GM23338 (cell line): Measurements from ENCODE around the gene SRRM2. TPM values are rescaled to one million over a fixed set of nuclear protein-coding genes. Genes with fewer than 3 reads are reported as not detected.

Experiments
- ATAC-seq: fragments of 200-7000 bp; cut with Tn5 transposase; 3 replicates; pipeline ENCODE4 v1.9.1; 2020
- DNase-seq: peaks from one replicate; pipeline ENCODE4 v3.0.0-alpha.2; 2015; ENCODE audit warnings: low spot score
- H2AFZ ChIP-seq: fragments of 200-600 bp; sonication (generic); 2 replicates; pipeline ENCODE4 v1.8.0; 2016; ENCODE audit warnings: antibody characterized with exemption, mild to moderate bottlenecking, moderate library complexity
- H3F3A ChIP-seq: fragments of 200-600 bp; sonication (generic); replicated peaks from 2 replicates; pipeline ENCODE4 v1.8.0; 2017; ENCODE audit warnings: antibody characterized with exemption, mixed run types, low read depth
- H3K27ac ChIP-seq: fragments of 200-600 bp; sonication (generic); 2 replicates; pipeline ENCODE4 v1.6.1; 2016; ENCODE audit warnings: low read depth
- H3K27me3 ChIP-seq: fragments of 200-600 bp; sonication (generic); 2 replicates; pipeline ENCODE4 v1.8.0; 2016; ENCODE audit warnings: mild to moderate bottlenecking, mixed run types, moderate library complexity; ENCODE audit not compliant: insufficient read depth
- H3K36me3 ChIP-seq: fragments of 200-600 bp; sonication (generic); 2 replicates; pipeline ENCODE4 v1.8.0; 2016; ENCODE audit warnings: mild to moderate bottlenecking; ENCODE audit not compliant: insufficient read depth
- H3K4me1 ChIP-seq: fragments of 200-600 bp; sonication (generic); 2 replicates; pipeline ENCODE4 v1.8.0; 2016; ENCODE audit warnings: mild to moderate bottlenecking, moderate library complexity; ENCODE audit not compliant: insufficient read depth
- H3K4me2 ChIP-seq: fragments of 200-600 bp; sonication (generic); 2 replicates; pipeline ENCODE4 v1.7.1; 2017; ENCODE audit warnings: mixed run types
- H3K4me3 ChIP-seq: fragments of 200-600 bp; sonication (generic); 2 replicates; pipeline ENCODE4 v1.6.1; 2016; ENCODE audit warnings: mixed run types
- H3K79me2 ChIP-seq: fragments of 200-600 bp; sonication (generic); replicated peaks from 2 replicates; pipeline ENCODE4 v1.8.0; 2017; ENCODE audit warnings: mild to moderate bottlenecking; ENCODE audit not compliant: insufficient read depth
- H3K9me2 ChIP-seq: fragments of 200-600 bp; sonication (generic); 2 replicates; pipeline ENCODE4 v1.8.0; 2017; ENCODE audit not compliant: insufficient read depth
- H4K20me1 ChIP-seq: fragments of 200-600 bp; sonication (generic); replicated peaks from 2 replicates; pipeline ENCODE4 v1.8.0; 2017; ENCODE audit warnings: mild to moderate bottlenecking; ENCODE audit not compliant: insufficient read depth
- H3K27ac Mint-ChIP-seq: 2 replicates; pipeline ENCODE4 v1.8.0; 2020; ENCODE audit warnings: inconsistent platforms, mild to moderate bottlenecking, moderate library complexity, mixed read lengths
- H3K27me3 Mint-ChIP-seq: 3 replicates; pipeline ENCODE4 v1.8.0; 2022; ENCODE audit warnings: low read depth, mild to moderate bottlenecking, moderate library complexity, mixed read lengths, inconsistent platforms; ENCODE audit not compliant: insufficient read depth, poor library complexity
- H3K36me3 Mint-ChIP-seq: 3 replicates; pipeline ENCODE4 v1.8.0; 2021; ENCODE audit warnings: low read depth, mild to moderate bottlenecking, inconsistent platforms, moderate library complexity, mixed read lengths
- H3K4me1 Mint-ChIP-seq: 3 replicates; pipeline ENCODE4 v1.8.0; 2020; ENCODE audit warnings: mild to moderate bottlenecking, inconsistent platforms, mixed read lengths
- H3K4me3 Mint-ChIP-seq: 3 replicates; pipeline ENCODE4 v1.8.0; 2021; ENCODE audit warnings: moderate library complexity, mild to moderate bottlenecking, inconsistent platforms, mixed read lengths
- H3K9me3 Mint-ChIP-seq: 3 replicates; pipeline ENCODE4 v1.8.0; 2020; ENCODE audit warnings: moderate library complexity, mild to moderate bottlenecking, inconsistent platforms, mixed read lengths
- EZH2 ChIP-seq: fragments of 200-600 bp; sonication (generic); IDR thresholded peaks from one replicate; pipeline ENCODE4 v1.8.0; 2017; ENCODE audit warnings: antibody characterized with exemption, mild to moderate bottlenecking, low read depth; ENCODE audit not compliant: unreplicated experiment
- EZH2phosphoT487 ChIP-seq: fragments of 200-600 bp; sonication (generic); IDR thresholded peaks from one replicate; pipeline ENCODE4 v1.8.1; 2018; ENCODE audit warnings: antibody characterized with exemption; ENCODE audit not compliant: unreplicated experiment
- JUNB ChIP-seq: IDR thresholded peaks from one replicate; pipeline ENCODE4 v1.6.1; 2016; ENCODE audit warnings: antibody characterized with exemption; ENCODE audit not compliant: unreplicated experiment
- NANOG ChIP-seq: IDR thresholded peaks from 2 replicates; pipeline ENCODE4 v1.6.1; 2016; ENCODE audit warnings: antibody characterized with exemption, borderline replicate concordance
- POLR2AphosphoS5 ChIP-seq: IDR thresholded peaks from 2 replicates; pipeline ENCODE4 v1.6.1; 2016; ENCODE audit warnings: antibody characterized with exemption, low read depth
- STAT1 ChIP-seq: IDR thresholded peaks from one replicate; pipeline ENCODE4 v1.6.1; 2016; ENCODE audit warnings: antibody characterized with exemption; ENCODE audit not compliant: unreplicated experiment
- ZNF114 ChIP-seq: fragments of 250-450 bp; sonication (Bioruptor Pico); IDR thresholded peaks from 2 replicates; pipeline ENCODE4 v1.5.0; 2020; ENCODE audit warnings: mild to moderate bottlenecking, moderate library complexity
- polyA plus RNA-seq: library from polyadenylated mRNA; unstranded; fragments of >200 nt; fragmentation: Nextera tagmentation; extraction: Ambion mirVana; gene quantifications from 2 replicates; pipeline ENCODE4 v1.2.1, GENCODE V29; 2016
- total RNA-seq: library from RNA; depleted of rRNA; stranded (reverse); fragments of >200 nt; shearing (Covaris generic); gene quantifications from 2 replicates; pipeline ENCODE4 v1.2.3, GENCODE V29; 2014
- TF ChIP-seq, protein P1 (sequence below), 2 experiments: fragments of 200-600 bp in 1 of 2; sonication (generic) in 1 of 2; conservative IDR thresholded peaks; 2 replicates each; pipeline versions ENCODE4 v1.5.1 to v1.6.1; 2016 to 2017; ENCODE audit warnings: antibody characterized with exemption in 2 of 2, low read depth in 2 of 2, mild to moderate bottlenecking in 2 of 2, moderate library complexity in 1 of 2
- TF ChIP-seq, protein P2 (sequence below): IDR thresholded peaks from one replicate; pipeline ENCODE4 v1.6.1; 2018; ENCODE audit warnings: antibody characterized with exemption; ENCODE audit not compliant: unreplicated experiment
- TF ChIP-seq, protein P3 (sequence below): IDR thresholded peaks from 2 replicates; pipeline ENCODE4 v1.6.1; 2016; ENCODE audit warnings: antibody characterized with exemption

The SRRM2 gene
- total and polyA plus RNA-seq, 2 experiments from 2014 or later: 308 to 893 TPM

DNA sequence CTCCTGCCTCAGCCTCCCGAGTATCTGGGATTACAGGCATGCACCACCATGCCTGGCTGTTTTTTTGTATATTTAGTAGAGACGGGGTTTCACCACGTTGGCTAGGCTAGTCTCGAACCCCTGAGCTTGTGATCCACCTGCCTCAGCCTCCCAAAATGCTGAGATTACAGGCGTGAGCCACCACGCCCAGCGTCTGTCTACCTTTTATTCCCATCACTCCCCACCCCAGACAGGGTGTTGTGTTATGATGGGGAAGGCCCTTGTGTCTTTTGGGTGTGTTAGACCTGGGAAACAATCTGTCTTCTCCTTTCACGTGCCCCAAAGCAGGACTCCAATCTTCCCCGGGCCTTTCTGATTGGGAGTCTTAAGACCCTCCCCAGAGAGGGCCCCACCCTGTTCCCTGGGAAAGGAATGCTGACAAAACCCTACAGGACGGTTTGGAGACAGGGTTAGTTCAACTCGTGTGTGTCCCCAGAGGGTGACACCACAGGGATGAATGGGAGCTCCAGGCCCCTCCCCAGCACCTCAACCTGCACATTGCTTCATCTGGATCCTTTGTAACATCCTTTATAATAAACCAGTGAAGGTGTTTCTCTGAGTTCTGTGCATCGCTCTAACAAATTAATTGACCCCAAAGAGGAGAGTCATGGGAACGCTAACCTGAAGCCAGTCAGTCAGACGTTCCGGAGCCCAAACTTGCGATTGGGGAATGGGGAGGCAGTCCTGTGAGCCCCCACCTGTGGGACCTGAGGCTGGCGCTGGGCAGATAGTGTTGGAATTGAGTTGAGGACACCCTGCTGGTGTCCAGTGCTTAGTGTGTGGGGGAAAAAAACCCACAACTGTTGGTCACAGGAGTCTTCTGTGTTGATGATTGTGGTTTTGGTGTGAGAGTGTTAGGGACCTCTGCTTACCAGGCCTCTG is 27.8 kb downstream of the SRRM2 start:
- H3K36me3 ChIP-seq: 0 out of 2 replicates have a peak, but pooled peaks cover 2% of the 10 kb centered on the region
- H3K27ac ChIP-seq: no peak overlapping the region
- peaks cover 14% of the 10 kb centered on the region for H3K4me1 ChIP-seq
- H3K4me2 ChIP-seq: no peak overlapping the region
- H3K27me3 ChIP-seq: peaks cover 15% of the 10 kb centered on the region
- peaks cover 17% of the 10 kb centered on the region for H3K79me2 ChIP-seq
- 0 out of 2 replicates have a peak, but pooled peaks cover 11% of the 10 kb centered on the region for H3F3A ChIP-seq
- H3K4me3 ChIP-seq: no peak overlapping the region
- no peak overlapping the region for H2AFZ ChIP-seq
- peaks cover 32% of the 10 kb centered on the region for H3K27me3 Mint-ChIP-seq
- H3K9me3 Mint-ChIP-seq: no peaks in the 10 kb centered on the region; the same call in none of the 3 replicates
- peak overlapping the region; percentile 46; the same call in 2 of the 3 replicates for H3K4me3 Mint-ChIP-seq
- TF ChIP-seq JUNB (no peak), POLR2AphosphoS5 (no peak), EZH2 (no peak), EZH2phosphoT487 (no peak), NANOG (no peak), ZNF114 (CRISPR knock-in tag) (no peak), STAT1 (no peak)
- TF ChIP-seq, protein P1, sequence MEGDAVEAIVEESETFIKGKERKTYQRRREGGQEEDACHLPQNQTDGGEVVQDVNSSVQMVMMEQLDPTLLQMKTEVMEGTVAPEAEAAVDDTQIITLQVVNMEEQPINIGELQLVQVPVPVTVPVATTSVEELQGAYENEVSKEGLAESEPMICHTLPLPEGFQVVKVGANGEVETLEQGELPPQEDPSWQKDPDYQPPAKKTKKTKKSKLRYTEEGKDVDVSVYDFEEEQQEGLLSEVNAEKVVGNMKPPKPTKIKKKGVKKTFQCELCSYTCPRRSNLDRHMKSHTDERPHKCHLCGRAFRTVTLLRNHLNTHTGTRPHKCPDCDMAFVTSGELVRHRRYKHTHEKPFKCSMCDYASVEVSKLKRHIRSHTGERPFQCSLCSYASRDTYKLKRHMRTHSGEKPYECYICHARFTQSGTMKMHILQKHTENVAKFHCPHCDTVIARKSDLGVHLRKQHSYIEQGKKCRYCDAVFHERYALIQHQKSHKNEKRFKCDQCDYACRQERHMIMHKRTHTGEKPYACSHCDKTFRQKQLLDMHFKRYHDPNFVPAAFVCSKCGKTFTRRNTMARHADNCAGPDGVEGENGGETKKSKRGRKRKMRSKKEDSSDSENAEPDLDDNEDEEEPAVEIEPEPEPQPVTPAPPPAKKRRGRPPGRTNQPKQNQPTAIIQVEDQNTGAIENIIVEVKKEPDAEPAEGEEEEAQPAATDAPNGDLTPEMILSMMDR (conservative IDR thresholded peaks at IDR 0.05; ENCODE audit: low read depth in 2 of 2): no peak
- TF ChIP-seq, protein P2, sequence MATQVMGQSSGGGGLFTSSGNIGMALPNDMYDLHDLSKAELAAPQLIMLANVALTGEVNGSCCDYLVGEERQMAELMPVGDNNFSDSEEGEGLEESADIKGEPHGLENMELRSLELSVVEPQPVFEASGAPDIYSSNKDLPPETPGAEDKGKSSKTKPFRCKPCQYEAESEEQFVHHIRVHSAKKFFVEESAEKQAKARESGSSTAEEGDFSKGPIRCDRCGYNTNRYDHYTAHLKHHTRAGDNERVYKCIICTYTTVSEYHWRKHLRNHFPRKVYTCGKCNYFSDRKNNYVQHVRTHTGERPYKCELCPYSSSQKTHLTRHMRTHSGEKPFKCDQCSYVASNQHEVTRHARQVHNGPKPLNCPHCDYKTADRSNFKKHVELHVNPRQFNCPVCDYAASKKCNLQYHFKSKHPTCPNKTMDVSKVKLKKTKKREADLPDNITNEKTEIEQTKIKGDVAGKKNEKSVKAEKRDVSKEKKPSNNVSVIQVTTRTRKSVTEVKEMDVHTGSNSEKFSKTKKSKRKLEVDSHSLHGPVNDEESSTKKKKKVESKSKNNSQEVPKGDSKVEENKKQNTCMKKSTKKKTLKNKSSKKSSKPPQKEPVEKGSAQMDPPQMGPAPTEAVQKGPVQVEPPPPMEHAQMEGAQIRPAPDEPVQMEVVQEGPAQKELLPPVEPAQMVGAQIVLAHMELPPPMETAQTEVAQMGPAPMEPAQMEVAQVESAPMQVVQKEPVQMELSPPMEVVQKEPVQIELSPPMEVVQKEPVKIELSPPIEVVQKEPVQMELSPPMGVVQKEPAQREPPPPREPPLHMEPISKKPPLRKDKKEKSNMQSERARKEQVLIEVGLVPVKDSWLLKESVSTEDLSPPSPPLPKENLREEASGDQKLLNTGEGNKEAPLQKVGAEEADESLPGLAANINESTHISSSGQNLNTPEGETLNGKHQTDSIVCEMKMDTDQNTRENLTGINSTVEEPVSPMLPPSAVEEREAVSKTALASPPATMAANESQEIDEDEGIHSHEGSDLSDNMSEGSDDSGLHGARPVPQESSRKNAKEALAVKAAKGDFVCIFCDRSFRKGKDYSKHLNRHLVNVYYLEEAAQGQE: no peak
- TF ChIP-seq, protein P3, sequence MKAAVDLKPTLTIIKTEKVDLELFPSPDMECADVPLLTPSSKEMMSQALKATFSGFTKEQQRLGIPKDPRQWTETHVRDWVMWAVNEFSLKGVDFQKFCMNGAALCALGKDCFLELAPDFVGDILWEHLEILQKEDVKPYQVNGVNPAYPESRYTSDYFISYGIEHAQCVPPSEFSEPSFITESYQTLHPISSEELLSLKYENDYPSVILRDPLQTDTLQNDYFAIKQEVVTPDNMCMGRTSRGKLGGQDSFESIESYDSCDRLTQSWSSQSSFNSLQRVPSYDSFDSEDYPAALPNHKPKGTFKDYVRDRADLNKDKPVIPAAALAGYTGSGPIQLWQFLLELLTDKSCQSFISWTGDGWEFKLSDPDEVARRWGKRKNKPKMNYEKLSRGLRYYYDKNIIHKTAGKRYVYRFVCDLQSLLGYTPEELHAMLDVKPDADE: no peak
- no peaks in the 10 kb centered on the region for H3K9me2 ChIP-seq
- DNase-seq (no peak), ATAC-seq (no peak)
- H3K4me1 Mint-ChIP-seq: peaks cover 22% of the 10 kb centered on the region
- no peak overlapping the region for H3K27ac Mint-ChIP-seq
- H3K36me3 Mint-ChIP-seq: peaks cover 9% of the 10 kb centered on the region
- H4K20me1 ChIP-seq: peaks cover 4% of the 10 kb centered on the region; the same call in 1 of the 2 replicates
